WTC11 (cell line): ENCODE measurements around the gene KLK13.

ENCODE experiments used
- ELF4 ChIP-seq: sonication (generic); formaldehyde crosslinking; IDR thresholded peaks from 2 replicates; pipeline ENCODE4 v1.8.1; 2022; ENCODE audit warnings: low read depth, mild to moderate bottlenecking, moderate library complexity, missing genetic modification reagents
- ZNF317 ChIP-seq: sonication (generic); formaldehyde crosslinking; IDR thresholded peaks from 2 replicates; pipeline ENCODE4 v1.8.1; 2023; ENCODE audit warnings: low read depth, mild to moderate bottlenecking, moderate library complexity, missing genetic modification reagents, borderline replicate concordance
- TF ChIP-seq, protein P1 (sequence below): fragments of 200-600 bp; IDR thresholded peaks from 2 replicates; pipeline ENCODE4 v1.8.0; 2022; ENCODE audit warnings: antibody characterized with exemption
- TF ChIP-seq, protein P2 (sequence below): sonication (generic); formaldehyde crosslinking; IDR thresholded peaks from 2 replicates; pipeline ENCODE4 v1.8.1; 2022; ENCODE audit warnings: low read depth, missing genetic modification reagents, borderline replicate concordance
- TF ChIP-seq, protein P3 (sequence below): sonication (generic); formaldehyde crosslinking; IDR thresholded peaks from 2 replicates; pipeline ENCODE4 v1.8.1; 2023; ENCODE audit warnings: mild to moderate bottlenecking, missing genetic modification reagents

DNA sequence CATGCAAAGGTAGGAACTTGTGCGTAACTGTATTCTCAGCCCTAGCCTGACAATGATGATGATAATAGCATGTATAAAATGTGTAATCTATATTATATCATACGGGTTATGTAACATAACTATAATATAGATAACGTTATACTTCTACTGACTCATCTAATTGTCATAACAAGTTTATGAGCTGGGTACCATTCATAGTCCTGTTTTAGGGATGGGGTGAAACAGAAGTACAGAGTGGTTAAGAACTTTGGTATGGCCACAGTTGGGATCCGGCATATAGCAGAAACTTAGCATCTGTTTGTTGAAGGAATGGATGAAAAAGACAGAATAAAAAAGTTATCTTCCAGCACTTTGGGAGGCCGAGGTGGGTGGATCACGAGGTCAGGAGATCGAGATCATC is 38.1 kb upstream of the KLK13 start:
- TF ChIP-seq, protein P1, sequence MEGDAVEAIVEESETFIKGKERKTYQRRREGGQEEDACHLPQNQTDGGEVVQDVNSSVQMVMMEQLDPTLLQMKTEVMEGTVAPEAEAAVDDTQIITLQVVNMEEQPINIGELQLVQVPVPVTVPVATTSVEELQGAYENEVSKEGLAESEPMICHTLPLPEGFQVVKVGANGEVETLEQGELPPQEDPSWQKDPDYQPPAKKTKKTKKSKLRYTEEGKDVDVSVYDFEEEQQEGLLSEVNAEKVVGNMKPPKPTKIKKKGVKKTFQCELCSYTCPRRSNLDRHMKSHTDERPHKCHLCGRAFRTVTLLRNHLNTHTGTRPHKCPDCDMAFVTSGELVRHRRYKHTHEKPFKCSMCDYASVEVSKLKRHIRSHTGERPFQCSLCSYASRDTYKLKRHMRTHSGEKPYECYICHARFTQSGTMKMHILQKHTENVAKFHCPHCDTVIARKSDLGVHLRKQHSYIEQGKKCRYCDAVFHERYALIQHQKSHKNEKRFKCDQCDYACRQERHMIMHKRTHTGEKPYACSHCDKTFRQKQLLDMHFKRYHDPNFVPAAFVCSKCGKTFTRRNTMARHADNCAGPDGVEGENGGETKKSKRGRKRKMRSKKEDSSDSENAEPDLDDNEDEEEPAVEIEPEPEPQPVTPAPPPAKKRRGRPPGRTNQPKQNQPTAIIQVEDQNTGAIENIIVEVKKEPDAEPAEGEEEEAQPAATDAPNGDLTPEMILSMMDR, result no peak
- no peak for TF ChIP-seq ZNF317 (CRISPR knock-in tag)
- TF ChIP-seq, protein P2, sequence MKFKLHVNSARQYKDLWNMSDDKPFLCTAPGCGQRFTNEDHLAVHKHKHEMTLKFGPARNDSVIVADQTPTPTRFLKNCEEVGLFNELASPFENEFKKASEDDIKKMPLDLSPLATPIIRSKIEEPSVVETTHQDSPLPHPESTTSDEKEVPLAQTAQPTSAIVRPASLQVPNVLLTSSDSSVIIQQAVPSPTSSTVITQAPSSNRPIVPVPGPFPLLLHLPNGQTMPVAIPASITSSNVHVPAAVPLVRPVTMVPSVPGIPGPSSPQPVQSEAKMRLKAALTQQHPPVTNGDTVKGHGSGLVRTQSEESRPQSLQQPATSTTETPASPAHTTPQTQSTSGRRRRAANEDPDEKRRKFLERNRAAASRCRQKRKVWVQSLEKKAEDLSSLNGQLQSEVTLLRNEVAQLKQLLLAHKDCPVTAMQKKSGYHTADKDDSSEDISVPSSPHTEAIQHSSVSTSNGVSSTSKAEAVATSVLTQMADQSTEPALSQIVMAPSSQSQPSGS, result no peak
- no peak for TF ChIP-seq ELF4 (CRISPR knock-in tag)
- TF ChIP-seq, protein P3, sequence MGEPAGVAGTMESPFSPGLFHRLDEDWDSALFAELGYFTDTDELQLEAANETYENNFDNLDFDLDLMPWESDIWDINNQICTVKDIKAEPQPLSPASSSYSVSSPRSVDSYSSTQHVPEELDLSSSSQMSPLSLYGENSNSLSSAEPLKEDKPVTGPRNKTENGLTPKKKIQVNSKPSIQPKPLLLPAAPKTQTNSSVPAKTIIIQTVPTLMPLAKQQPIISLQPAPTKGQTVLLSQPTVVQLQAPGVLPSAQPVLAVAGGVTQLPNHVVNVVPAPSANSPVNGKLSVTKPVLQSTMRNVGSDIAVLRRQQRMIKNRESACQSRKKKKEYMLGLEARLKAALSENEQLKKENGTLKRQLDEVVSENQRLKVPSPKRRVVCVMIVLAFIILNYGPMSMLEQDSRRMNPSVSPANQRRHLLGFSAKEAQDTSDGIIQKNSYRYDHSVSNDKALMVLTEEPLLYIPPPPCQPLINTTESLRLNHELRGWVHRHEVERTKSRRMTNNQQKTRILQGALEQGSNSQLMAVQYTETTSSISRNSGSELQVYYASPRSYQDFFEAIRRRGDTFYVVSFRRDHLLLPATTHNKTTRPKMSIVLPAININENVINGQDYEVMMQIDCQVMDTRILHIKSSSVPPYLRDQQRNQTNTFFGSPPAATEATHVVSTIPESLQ (CRISPR knock-in tag), result no peak
